Measurements from ENCODE around the gene IFNG-AS1.

IFNG-AS1 gene

DNA sequence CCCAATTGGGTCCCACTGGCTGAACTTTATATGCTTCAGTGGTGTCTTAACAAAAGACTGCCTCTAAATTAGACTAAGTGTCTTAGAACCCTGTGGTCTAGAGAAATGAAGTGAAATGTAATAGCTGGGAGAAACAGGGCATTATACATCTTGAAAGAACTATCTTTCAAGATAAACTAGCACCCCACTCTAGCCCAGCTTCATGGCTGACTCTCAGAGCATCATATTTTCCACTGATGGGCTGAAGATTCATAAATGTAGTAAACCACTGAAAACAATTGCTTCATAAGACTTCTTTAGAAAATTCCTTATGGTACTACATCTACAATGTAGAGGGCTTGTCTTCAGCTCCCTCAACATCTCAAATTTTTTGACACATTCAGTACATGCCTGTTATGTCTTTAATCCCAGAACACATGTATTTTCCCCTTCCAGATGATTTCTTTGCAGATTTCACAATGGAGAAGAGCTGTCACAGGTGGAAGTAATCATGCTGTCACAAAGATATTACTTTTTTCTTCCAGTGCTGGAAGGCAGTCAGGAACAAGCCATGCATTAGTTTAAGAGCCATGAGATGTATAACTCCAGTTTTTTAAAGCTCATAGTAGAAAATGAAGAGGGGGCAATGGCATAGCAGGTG is 48.5 kb downstream of the IFNG-AS1 start:
- no peak for DNase-seq (ENCODE audit: low spot score)

DNA sequence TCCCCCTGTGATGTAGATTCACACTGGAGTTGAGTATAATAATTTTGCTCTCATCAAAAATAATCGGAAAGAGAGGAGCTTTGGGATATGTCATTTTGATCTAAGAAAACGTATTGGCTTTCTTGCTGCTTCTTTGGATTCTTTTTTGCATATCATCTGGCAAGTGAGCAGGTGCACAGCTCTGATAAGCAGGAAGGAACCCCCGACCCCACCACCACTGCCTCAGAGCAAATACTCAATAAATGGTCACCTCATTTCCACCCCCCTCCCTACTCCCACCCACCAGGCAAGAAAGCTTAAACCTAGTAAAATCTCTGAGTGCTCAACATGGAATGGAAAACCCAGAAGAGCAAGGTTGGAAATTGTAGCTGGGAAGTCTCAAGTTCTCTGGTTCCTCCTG is 49.4 kb downstream of the IFNG-AS1 start:
- DNase-seq (ENCODE audit: low spot score) = no peak

DNA sequence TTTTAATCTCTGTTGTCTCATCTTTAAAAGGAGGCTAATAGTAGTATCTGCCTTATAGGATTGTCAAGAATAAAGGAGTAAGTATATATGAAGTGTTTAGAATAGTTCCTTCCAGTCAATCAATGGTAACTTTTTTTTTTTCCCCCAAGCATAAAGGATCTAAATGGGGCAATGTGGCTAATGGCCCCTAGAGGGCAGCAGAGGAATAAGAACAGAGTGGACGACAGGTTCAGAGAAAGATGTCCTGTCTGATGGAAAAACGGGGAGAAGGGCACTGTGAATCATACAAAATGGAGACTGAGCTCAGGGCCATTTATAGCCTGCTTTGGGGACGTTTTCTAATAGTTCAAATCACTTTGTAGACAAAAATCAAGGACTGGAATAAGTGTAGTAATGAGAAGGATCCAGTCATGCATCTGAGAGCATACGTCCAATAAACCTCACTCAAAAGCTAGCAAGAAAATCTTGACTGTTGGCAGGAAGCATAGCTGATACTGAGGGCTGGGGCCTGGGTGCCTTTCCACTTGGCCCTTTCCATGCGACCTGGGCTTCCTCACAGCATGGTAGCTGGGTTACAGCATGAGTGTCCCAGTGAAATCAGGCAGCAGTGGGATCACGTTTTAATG is 51.3 kb downstream of the IFNG-AS1 start:
- DNase-seq (ENCODE audit: low spot score) = peak; percentile 82

DNA sequence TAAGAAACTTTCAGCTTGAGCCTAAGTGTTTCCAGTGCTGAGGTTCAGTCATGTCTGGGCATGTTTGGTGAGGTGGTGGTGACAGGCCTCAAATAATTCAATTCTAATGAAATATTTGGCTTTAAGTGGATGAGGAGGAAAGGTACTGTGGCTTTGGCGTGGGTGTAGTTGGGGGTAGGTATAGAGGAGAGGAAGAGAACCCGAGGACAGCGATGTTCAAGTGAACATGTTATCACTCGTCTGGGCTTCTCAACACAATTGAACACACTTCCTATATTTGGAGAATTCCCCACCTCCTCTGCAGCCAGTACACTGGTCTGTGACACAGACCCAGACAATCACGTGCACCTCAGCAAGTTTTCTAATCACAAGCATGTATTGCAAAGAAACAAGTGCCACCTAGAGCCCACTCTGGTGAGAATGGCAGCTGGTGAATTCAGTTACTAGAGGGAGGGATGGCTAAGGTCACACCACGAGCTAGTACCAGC is 53.0 kb downstream of the IFNG-AS1 start:
- DNase-seq (ENCODE audit: low spot score) = peak; percentile 5

DNA sequence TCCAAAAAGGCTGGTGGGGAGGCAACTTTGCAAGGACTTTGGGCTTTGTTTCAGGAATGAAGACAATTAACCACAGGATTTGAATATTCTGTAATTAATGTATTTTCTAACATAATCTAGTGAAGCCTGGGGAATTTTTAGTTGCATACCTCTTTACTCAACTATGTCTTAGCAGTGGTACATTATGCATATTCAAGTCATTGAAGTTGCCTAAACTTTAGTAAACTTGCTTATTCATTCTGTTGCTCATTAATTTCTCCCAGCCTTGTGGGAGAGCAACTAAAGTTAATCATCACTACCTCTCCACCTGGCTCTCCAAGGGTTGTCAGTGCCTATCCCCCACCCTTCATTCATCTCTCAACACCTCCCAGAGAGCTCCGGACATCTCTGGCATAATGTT is 54.2 kb downstream of the IFNG-AS1 start:
- DNase-seq (ENCODE audit: low spot score) = no peak

DNA sequence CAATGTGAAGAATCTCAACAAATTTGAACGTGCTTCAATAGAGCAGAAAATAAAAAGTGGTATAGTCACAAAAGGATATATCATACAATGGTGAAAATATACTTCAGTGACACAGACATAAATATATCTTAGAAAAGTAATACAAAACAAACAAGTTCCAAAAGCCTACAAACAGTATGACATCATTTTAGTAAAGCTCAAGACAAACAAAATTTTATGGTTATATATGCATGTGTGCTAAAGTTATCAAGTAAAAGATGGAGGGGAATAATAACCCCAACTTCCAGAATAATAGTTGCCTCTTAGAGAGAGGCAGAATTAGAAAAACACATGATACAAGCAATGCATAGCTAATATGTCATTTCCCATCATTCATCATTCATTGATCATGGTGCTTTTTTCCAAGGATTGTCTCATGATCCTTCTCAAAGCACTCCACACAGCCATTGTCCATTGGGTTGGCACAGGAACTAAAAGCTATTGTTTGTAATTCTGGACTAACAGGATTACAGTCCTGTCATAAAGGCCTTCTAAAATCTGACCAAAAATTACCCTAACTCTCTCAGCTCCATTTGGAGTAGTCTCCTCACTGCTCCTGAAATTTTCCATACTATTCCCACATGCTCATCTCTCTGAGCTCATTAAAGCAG is 59.5 kb downstream of the IFNG-AS1 start:
- DNase-seq (ENCODE audit: low spot score) = no peak

DNA sequence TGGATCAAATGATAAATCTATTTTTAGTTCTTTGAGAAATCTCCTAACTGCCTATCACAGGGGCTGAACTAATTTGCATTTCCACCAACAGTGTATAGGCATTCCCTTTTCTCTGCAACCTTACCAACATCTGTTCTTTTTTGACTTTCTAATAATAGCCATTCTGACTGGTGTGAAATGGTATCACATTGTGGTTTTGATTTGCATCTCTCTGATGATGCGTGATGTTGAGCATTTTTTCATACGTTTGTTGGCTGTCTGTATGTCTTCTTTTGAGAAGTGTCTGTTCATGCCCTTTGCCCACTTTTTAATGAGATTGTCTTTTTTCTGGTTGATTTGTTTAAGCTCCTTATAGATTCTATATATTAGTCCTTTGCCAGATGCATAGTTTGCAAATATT is 67.1 kb downstream of the IFNG-AS1 start:
- no peak for DNase-seq (ENCODE audit: low spot score)

DNA sequence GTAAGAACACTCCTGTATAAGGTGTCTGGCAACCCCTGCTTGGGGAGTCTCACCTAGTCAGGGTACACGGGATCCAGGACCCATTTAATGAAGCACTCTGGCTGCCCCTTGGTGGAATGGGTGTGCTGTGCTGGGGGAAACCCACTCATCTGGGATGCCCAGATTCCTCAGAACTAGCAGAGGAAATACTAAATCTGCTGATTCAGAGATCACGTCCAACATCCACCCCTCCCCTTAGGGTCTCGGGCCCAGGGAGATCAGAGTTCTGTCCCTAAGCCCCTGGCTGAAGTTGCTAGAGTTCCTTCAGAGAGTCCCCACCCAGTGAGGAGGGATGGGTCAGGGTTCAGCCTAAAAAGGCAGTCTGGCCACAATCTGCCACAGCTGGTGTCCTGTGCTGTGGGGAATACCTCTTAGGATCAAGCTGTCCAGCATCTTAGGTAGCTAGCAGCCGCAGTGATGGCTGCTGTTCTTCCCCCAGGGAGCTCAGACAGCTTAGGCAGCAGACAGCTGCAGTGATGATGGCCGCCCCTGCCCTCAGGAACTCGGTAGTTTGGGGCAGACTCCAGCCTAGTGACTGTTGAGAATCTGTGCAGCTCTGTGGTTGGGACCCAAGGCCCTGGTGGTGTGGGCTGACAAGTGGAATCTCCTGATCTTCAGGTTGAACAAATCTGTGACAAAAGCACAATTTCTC is 74.8 kb downstream of the IFNG-AS1 start:
- DNase-seq (ENCODE audit: low spot score) = no peak

DNA sequence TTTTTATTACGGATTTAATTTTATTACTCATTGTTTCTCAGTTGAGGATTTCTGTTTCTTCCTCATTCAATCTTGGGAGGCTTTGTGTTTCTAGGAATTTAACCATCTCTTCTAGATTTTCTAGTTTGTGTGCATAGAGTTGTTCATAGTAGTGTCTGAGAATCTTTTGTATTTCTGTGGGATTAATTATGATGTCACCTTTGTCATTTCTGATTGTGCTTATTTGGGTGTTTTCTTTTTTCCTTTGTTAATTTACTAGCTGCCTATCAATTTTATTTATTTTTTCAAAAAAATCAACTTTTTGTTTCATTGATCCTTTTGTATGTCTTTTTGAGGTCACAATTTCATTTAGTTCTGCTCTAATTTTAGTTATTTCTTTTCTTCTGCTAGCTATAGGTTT is 75.9 kb downstream of the IFNG-AS1 start:
- DNase-seq (ENCODE audit: low spot score) = no peak

DNA sequence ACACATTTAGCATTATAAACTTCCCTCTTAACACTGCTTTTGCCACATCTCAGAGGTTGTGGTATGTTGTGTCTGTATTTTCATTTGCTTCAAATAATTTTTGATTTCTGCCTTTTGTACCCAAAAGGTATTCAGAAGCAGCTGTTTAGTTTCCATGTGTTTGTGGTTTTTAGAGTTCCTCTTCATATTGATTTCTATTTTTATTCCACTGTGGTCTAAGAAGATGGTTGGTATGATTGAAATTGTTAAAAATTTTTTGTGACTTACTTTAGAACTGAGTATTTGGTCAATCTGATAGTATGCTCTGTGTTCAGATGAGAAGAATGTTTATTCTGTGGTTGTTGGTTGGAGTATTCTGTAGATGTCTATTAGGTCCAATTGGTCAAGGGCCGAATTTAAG is 76.4 kb downstream of the IFNG-AS1 start:
- no peak for DNase-seq (ENCODE audit: low spot score)

DNA sequence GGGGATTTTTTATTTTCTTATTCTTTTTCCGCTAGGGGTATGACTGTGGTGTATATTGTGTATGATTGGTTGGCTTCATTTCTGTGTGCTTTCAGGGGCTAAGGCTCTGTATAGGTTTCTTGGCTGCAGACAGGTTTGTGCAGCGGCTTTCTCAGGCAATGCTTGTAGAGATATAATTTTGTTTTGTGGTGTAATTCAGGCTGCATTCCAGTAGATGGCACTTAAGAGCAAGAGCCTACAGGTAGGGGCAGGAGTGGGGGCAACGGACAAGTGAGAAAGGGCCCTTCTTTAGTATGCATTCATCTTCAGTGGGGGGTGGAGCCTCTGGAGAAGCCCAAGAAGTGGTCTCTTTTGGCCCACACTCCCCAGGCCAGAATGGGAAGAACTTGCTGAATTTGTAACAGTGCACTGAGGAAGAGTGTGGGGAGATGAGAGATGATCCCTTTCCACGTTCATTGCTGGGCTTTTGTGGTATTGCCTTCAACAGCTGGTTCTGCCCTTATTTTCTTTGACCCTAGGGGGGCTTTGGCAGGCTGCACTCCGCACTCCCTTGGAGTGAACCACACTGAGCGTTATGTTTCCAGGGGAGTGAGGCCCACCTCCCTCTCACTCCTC is 78.6 kb downstream of the IFNG-AS1 start:
- peak; percentile 11 for DNase-seq (ENCODE audit: low spot score)

DNA sequence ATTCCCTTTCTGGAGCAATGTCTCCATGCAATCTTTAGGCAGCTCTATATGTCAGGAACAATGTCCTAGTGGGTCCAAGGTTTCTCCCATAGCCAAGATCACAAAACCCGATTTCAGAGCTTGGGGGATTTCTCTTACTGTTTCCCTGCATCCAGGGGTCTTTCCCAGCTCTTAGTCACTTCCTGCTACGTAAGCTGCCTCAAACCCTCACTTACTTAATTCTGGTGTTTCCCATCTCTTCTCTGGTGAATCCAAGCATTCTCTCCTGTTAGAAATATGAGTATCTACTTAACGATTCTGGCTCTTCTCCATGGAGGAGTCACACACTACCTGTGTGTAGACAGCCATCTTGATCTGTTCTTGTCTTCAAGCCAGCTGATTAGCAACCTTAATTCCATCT is 80.0 kb downstream of the IFNG-AS1 start:
- DNase-seq (ENCODE audit: low spot score) = no peak
